GM12878 (cell line): ENCODE results near the gene DUSP7. TPM values are rescaled to one million over a fixed set of nuclear protein-coding genes. Genes with fewer than 3 reads are reported as not detected.

Experiments
- ATAC-seq: fragments of 200-7000 bp; cut with Tn5 transposase; 3 replicates; pipeline ENCODE4 v1.9.1; 2020; ENCODE audit warnings: mild to moderate bottlenecking, moderate library complexity
- BruUV-seq: library from RNA; stranded (reverse); fragments of 400-500 nt; replicated peaks from 2 replicates; lab custom pipeline; 2021; lab: Mats Ljungman, UMichigan
- CTCF ChIA-PET: fragments of 300-600 bp; sonication (Branson Sonifier 250); formaldehyde crosslinking; extraction: SDS; loops from one replicate; lab custom pipeline; 2021; ENCODE audit warnings: inconsistent platforms; lab: Yijun Ruan, JAX
- POLR2A ChIA-PET: fragments of 350-600 bp; formaldehyde crosslinking; extraction: SDS; loops from one replicate; lab custom pipeline; 2021; ENCODE audit warnings: inconsistent platforms; lab: Charles Lee
- RAD21 ChIA-PET: fragments of 300-600 bp; sonication (Branson Sonifier 250); formaldehyde crosslinking; loops from one replicate; lab custom pipeline; 2023; ENCODE audit warnings: antibody characterized with exemption; ENCODE audit not compliant: unreplicated experiment; lab: Charles Lee
- SMC1A ChIA-PET: fragments of 300-600 bp; sonication (Branson Sonifier 250); formaldehyde crosslinking; loops from one replicate; lab custom pipeline; 2023; ENCODE audit not compliant: unreplicated experiment, uncharacterized antibody; lab: Charles Lee
- DNase-seq: peaks from one replicate; pipeline ENCODE4 v3.0.0-alpha.2; 2011; ENCODE audit warnings: low read depth, low spot score
- FAIRE-seq: peaks from 3 replicates; lab custom pipeline; 2011; peaks lifted over from hg19 to GRCh38; lab: Jason Lieb, UNC
- H2AFZ ChIP-seq: 2 replicates; pipeline ENCODE4 v1.6.0; 2011; ENCODE audit warnings: low read depth, low read length, control low read depth; ENCODE audit not compliant: control insufficient read depth
- H3K27ac ChIP-seq: 2 replicates; pipeline ENCODE4 v1.5.1; 2011; ENCODE audit warnings: control low read depth; ENCODE audit not compliant: control insufficient read depth, insufficient read depth
- H3K27me3 ChIP-seq, 2 experiments: replicated peaks in 1 of 2; 2 replicates each; pipeline versions ENCODE4 v1.6.0 to v1.6.1; 2011; ENCODE audit warnings: low read length in 1 of 2; ENCODE audit not compliant: control insufficient read depth in 2 of 2, insufficient read depth in 2 of 2
- H3K36me3 ChIP-seq, 2 experiments: 2 replicates each; pipeline ENCODE4 v1.5.1; 2011; ENCODE audit warnings: low read length in 1 of 2; ENCODE audit not compliant: control insufficient read depth in 2 of 2, insufficient read depth in 2 of 2
- H3K4me1 ChIP-seq: 2 replicates; pipeline ENCODE4 v1.6.1; 2011; ENCODE audit warnings: mild to moderate bottlenecking, low read length, moderate library complexity, mixed read lengths; ENCODE audit not compliant: control insufficient read depth, insufficient read depth
- H3K4me2 ChIP-seq: 2 replicates; pipeline ENCODE4 v1.6.0; 2011; ENCODE audit warnings: control low read depth; ENCODE audit not compliant: control insufficient read depth, insufficient read depth
- H3K4me3 ChIP-seq: fragments of 200-600 bp; sonication (generic); 2 replicates; pipeline ENCODE4 v1.5.1; 2016
- H3K79me2 ChIP-seq: 2 replicates; pipeline ENCODE4 v1.6.0; 2011; ENCODE audit warnings: low read length; ENCODE audit not compliant: control insufficient read depth, insufficient read depth
- H3K9ac ChIP-seq: 2 replicates; pipeline ENCODE4 v1.8.0; 2011; ENCODE audit warnings: low read length, control low read depth, mixed read lengths; ENCODE audit not compliant: control insufficient read depth, insufficient read depth
- H3K9me3 ChIP-seq: replicated peaks from 3 replicates; pipeline ENCODE4 v1.5.1; 2011; ENCODE audit warnings: mild to moderate bottlenecking, low read length; ENCODE audit not compliant: control insufficient read depth, insufficient read depth
- H4K20me1 ChIP-seq: 2 replicates; pipeline ENCODE4 v1.6.0; 2011; ENCODE audit not compliant: control insufficient read depth, insufficient read depth
- E4F1 ChIP-seq: fragments of 450-650 bp; IDR thresholded peaks from 2 replicates; pipeline ENCODE4 v1.6.1; 2018; ENCODE audit warnings: borderline replicate concordance, mild to moderate bottlenecking; ENCODE audit not compliant: partially characterized antibody
- FOXM1 ChIP-seq: IDR thresholded peaks from 2 replicates; pipeline ENCODE4 v1.6.1; 2012; ENCODE audit warnings: low read depth, mild to moderate bottlenecking, inconsistent platforms, low read length, moderate library complexity
- IRF3 ChIP-seq: fragments of 450-650 bp; IDR thresholded peaks from 2 replicates; pipeline ENCODE4 v1.6.1; 2014; ENCODE audit warnings: mild to moderate bottlenecking
- WGBS: methylation state at CpG from one replicate; pipeline ENCODE4 v1.1.6; 2016; ENCODE audit warnings: low lambda C conversion rate; ENCODE audit not compliant: insufficient replicate concordance, insufficient coverage; ENCODE audit errors: missing lambda C conversion rate; 5-methylcytosine and 5-hydroxymethylcytosine counted together
- in situ Hi-C: fragments of 300-500 bp; cut with MboI; formaldehyde crosslinking; loops from 9 replicates; pipeline ENCODE4 v1.14.3; 2018; ENCODE audit warnings: mixed read lengths
- intact Hi-C: fragments of 100-400 bp; cut with micrococcal nuclease; formaldehyde crosslinking; loops from one replicate; pipeline ENCODE4 v1.14.2; 2022; ENCODE audit not compliant: unreplicated experiment
- polyA plus RNA-seq, 11 experiments: library from polyadenylated mRNA; depleted of rRNA in 4 of 11; unstranded in 6 of 11; stranded (reverse) in 5 of 11; fragments of >200 nt; fragmentation: Nextera tagmentation in 4 of 11; fragmentation: Illumina TruSeq in 1 of 11; extraction: Ambion mirVana in 4 of 11; extraction: Trizol in 1 of 11; gene quantifications; 1 replicate in 1 of 11; 2 replicates in 10 of 11; pipeline versions ENCODE4 v1.2.1 to v1.2.3, GENCODE V29; 2011 to 2016; ENCODE audit warnings: inconsistent platforms in 2 of 11, missing spikeins in 2 of 11, low read depth in 1 of 11
- total RNA-seq, 4 experiments: library from RNA; depleted of rRNA in 3 of 4; stranded (reverse); fragments of >200 nt in 3 of 4; fragmentation: Illumina TruSeq in 1 of 4; extraction: Trizol in 1 of 4; gene quantifications; 2 replicates each; pipeline versions ENCODE4 v1.2.1 to v1.2.3, GENCODE V29; 2013 to 2021

Gene DUSP7
- total and polyA plus RNA-seq, 10 of the 15 experiments (the other 5 are each of a cell fraction or from before 2014, with no cell fraction given) = 0.73 to 17.0 (median 7.9) TPM

GRCh38 chr3:52064561-52064960, 8.2 kb upstream of the DUSP7 start:
- DNase-seq (no peak), ATAC-seq (no peak), FAIRE-seq (no peak)
- TF ChIP-seq FOXM1 (no peak), IRF3 (no peak), E4F1 (no peak)
- no peaks in the 10 kb centered on the region for H3K9me3 ChIP-seq
- no TSS peak for BruUV-seq
- SMC1A ChIA-PET = no interaction called here
- H3K79me2 ChIP-seq = no peaks in the 10 kb centered on the region
- no peak overlapping the region for H3K9ac ChIP-seq
- 48% methylated on average over 8 of the region's 8 CpGs for WGBS
- H3K27me3 ChIP-seq = no peaks in the 10 kb centered on the region
- intact Hi-C loops (no loop called here), in situ Hi-C loops (no loop called here)
- no peak overlapping the region for H3K27ac ChIP-seq
- H2AFZ ChIP-seq = no peak overlapping the region
- CTCF ChIA-PET = no interaction called here
- no peaks in the 10 kb centered on the region for H3K36me3 ChIP-seq
- RAD21 ChIA-PET = no interaction called here
- no peak overlapping the region for H3K4me2 ChIP-seq
- POLR2A ChIA-PET = no interaction called here
- H3K4me1 ChIP-seq = peaks cover 21% of the 10 kb centered on the region
- H4K20me1 ChIP-seq = no peaks in the 10 kb centered on the region
- H3K4me3 ChIP-seq = no peak overlapping the region
